Neural progenitor cell (in vitro differentiated cells): Measurements from ENCODE around the gene IHH. TPM values are rescaled to one million over a fixed set of nuclear protein-coding genes. Genes with fewer than 3 reads are reported as not detected.

Source experiments
- DNase-seq: peaks from one replicate; pipeline ENCODE4 v3.0.0-alpha.2; 2016; ENCODE audit warnings: low spot score
- H2AFZ ChIP-seq: fragments of 200-600 bp; sonication (generic); replicated peaks from 2 replicates; pipeline ENCODE4 v1.6.1; 2016; ENCODE audit warnings: antibody characterized with exemption
- H3F3A ChIP-seq: fragments of 200-600 bp; sonication (generic); 2 replicates; pipeline ENCODE4 v1.6.1; 2016; ENCODE audit warnings: antibody characterized with exemption, low read depth
- H3K27ac ChIP-seq: fragments of 200-600 bp; sonication (generic); 2 replicates; pipeline ENCODE4 v1.5.1; 2016; ENCODE audit warnings: mild to moderate bottlenecking
- H3K27me3 ChIP-seq: fragments of 200-600 bp; sonication (generic); 2 replicates; pipeline ENCODE4 v1.6.1; 2016; ENCODE audit warnings: mild to moderate bottlenecking, moderate library complexity
- H3K36me3 ChIP-seq: fragments of 200-600 bp; sonication (generic); 2 replicates; pipeline ENCODE4 v1.5.1; 2016
- H3K4me1 ChIP-seq: fragments of 200-600 bp; sonication (generic); 2 replicates; pipeline ENCODE4 v1.6.1; 2016; ENCODE audit warnings: mixed run types
- H3K4me2 ChIP-seq: fragments of 200-600 bp; sonication (generic); 2 replicates; pipeline ENCODE4 v1.6.1; 2016
- H3K4me3 ChIP-seq: fragments of 200-600 bp; sonication (generic); 2 replicates; pipeline ENCODE4 v1.5.1; 2016
- H3K79me2 ChIP-seq: fragments of 200-600 bp; sonication (generic); 2 replicates; pipeline ENCODE4 v1.6.1; 2016; ENCODE audit warnings: low read depth
- H3K9ac ChIP-seq: fragments of 200-600 bp; sonication (generic); 2 replicates; pipeline ENCODE4 v1.6.1; 2016
- H3K9me3 ChIP-seq: fragments of 200-600 bp; sonication (generic); 2 replicates; pipeline ENCODE4 v1.5.1; 2016; ENCODE audit warnings: low read depth
- H4K20me1 ChIP-seq: fragments of 200-600 bp; sonication (generic); 2 replicates; pipeline ENCODE4 v1.6.1; 2016; ENCODE audit warnings: low read depth
- H3K27ac Mint-ChIP-seq: 3 replicates; pipeline ENCODE4 v1.8.0; 2021; ENCODE audit warnings: mixed read lengths
- H3K27me3 Mint-ChIP-seq: 2 replicates; pipeline ENCODE4 v1.8.0; 2022; ENCODE audit warnings: low read depth, mild to moderate bottlenecking, inconsistent platforms, moderate library complexity, mixed read lengths; ENCODE audit not compliant: insufficient read depth
- H3K36me3 Mint-ChIP-seq: 3 replicates; pipeline ENCODE4 v1.8.0; 2021; ENCODE audit warnings: mixed read lengths
- H3K4me1 Mint-ChIP-seq: 3 replicates; pipeline ENCODE4 v1.8.0; 2021; ENCODE audit warnings: mixed read lengths
- H3K4me3 Mint-ChIP-seq: 3 replicates; pipeline ENCODE4 v1.8.0; 2021; ENCODE audit warnings: mild to moderate bottlenecking, moderate library complexity, mixed read lengths
- H3K9me3 Mint-ChIP-seq: 3 replicates; pipeline ENCODE4 v1.8.0; 2020; ENCODE audit warnings: mixed read lengths
- CTCF ChIP-seq: fragments of 200-600 bp; sonication (generic); IDR thresholded peaks from 2 replicates; pipeline ENCODE4 v1.5.1; 2017; ENCODE audit warnings: antibody characterized with exemption, mild to moderate bottlenecking
- EZH2 ChIP-seq: fragments of 200-600 bp; sonication (generic); IDR thresholded peaks from 2 replicates; pipeline ENCODE4 v1.6.1; 2017; ENCODE audit warnings: antibody characterized with exemption, mild to moderate bottlenecking, moderate library complexity
- EZH2phosphoT487 ChIP-seq: fragments of 200-600 bp; sonication (generic); IDR thresholded peaks from 2 replicates; pipeline ENCODE4 v1.6.1; 2017; ENCODE audit warnings: antibody characterized with exemption
- total RNA-seq: library from RNA; depleted of rRNA; stranded (reverse); fragments of >200 nt; gene quantifications from 2 replicates; pipeline ENCODE4 v1.2.3, GENCODE V29; 2015; ENCODE audit warnings: low replicate concordance

The IHH gene
- total RNA-seq, 1 donor from 2014 or later, result not detected

- TF ChIP-seq EZH2phosphoT487 (no peak), EZH2 (no peak), CTCF (no peak)
- Histone ChIP-seq H3K36me3 (no peaks in the 10 kb centered on the region), H3F3A (no peaks in the 10 kb centered on the region), H3K27me3 (peaks cover 80% of the 10 kb centered on the region), H3K27ac (no peak within 1 kb of the TSS), H3K9me3 (no peaks in the 10 kb centered on the region), H3K4me2 (peak within 1 kb of the TSS; percentile 90), H3K79me2 (no peaks in the 10 kb centered on the region), H4K20me1 (no peaks in the 10 kb centered on the region), H3K4me1 (no peaks in the 10 kb centered on the region), H2AFZ (peak within 1 kb of the TSS; percentile 87), H3K9ac (no peak within 1 kb of the TSS), H3K4me3 (peak within 1 kb of the TSS; percentile 63)
- DNase-seq, result peak; percentile 83
- H3K9me3 Mint-ChIP-seq, result no peaks in the 10 kb centered on the region
- H3K4me1 Mint-ChIP-seq, result peaks cover 6% of the 10 kb centered on the region
- H3K27ac Mint-ChIP-seq, result peak within 1 kb of the TSS; percentile 79
- H3K27me3 Mint-ChIP-seq, result peaks cover 36% of the 10 kb centered on the region
- H3K4me3 Mint-ChIP-seq, result peak within 1 kb of the TSS; percentile 94
- H3K36me3 Mint-ChIP-seq, result no peaks in the 10 kb centered on the region
Observed at GRCh38 chr2:219041252-219041651, 19.5 kb downstream of the IHH start, which contains the start of gene CFAP65. CFAP65 (minus strand) TSS chr2:219041516; CDS start chr2:219039048, 2,468 bp downstream.

- H3K4me2 ChIP-seq, result no peak overlapping the region
- H3K4me3 Mint-ChIP-seq, result no peak overlapping the region
- H3K9me3 ChIP-seq, result no peaks in the 10 kb centered on the region
- H3K4me3 ChIP-seq, result no peak overlapping the region
- no peaks in the 10 kb centered on the region for H4K20me1 ChIP-seq
- no peaks in the 10 kb centered on the region for H3F3A ChIP-seq
- peaks cover 92% of the 10 kb centered on the region for H3K27me3 ChIP-seq
- H3K9ac ChIP-seq, result no peak overlapping the region
- H2AFZ ChIP-seq, result no peak overlapping the region
- H3K9me3 Mint-ChIP-seq, result no peaks in the 10 kb centered on the region
- H3K36me3 ChIP-seq, result no peaks in the 10 kb centered on the region
- H3K27ac Mint-ChIP-seq, result no peak overlapping the region
- peaks cover 6% of the 10 kb centered on the region for H3K4me1 Mint-ChIP-seq
- no peak overlapping the region for H3K27ac ChIP-seq
- H3K27me3 Mint-ChIP-seq, result peaks cover 31% of the 10 kb centered on the region
- no peaks in the 10 kb centered on the region for H3K36me3 Mint-ChIP-seq
- H3K79me2 ChIP-seq, result no peaks in the 10 kb centered on the region
- no peak for DNase-seq
- TF ChIP-seq CTCF, result no peak
- no peak for TF ChIP-seq EZH2phosphoT487
- no peak for TF ChIP-seq EZH2
- H3K4me1 ChIP-seq, result no peaks in the 10 kb centered on the region
Observed at GRCh38 chr2:219038600-219038999, 22.1 kb downstream of the IHH start.

GRCh38 chr2:219037783-219038499 is 22.8 kb downstream of the IHH start:
- TF ChIP-seq EZH2, result no peak
- TF ChIP-seq CTCF, result no peak
- no peak for TF ChIP-seq EZH2phosphoT487
- H3K79me2 ChIP-seq, result no peaks in the 10 kb centered on the region
- no peaks in the 10 kb centered on the region for H3F3A ChIP-seq
- H3K4me1 Mint-ChIP-seq, result peaks cover 6% of the 10 kb centered on the region
- H3K27ac Mint-ChIP-seq, result no peak overlapping the region
- no peak overlapping the region for H3K9ac ChIP-seq
- H2AFZ ChIP-seq, result no peak overlapping the region
- H3K27me3 Mint-ChIP-seq, result peaks cover 28% of the 10 kb centered on the region
- no peaks in the 10 kb centered on the region for H3K36me3 ChIP-seq
- H3K4me3 ChIP-seq, result no peak overlapping the region
- H3K9me3 ChIP-seq, result no peaks in the 10 kb centered on the region
- H3K9me3 Mint-ChIP-seq, result no peaks in the 10 kb centered on the region
- H3K4me1 ChIP-seq, result no peaks in the 10 kb centered on the region
- no peaks in the 10 kb centered on the region for H4K20me1 ChIP-seq
- peaks cover 92% of the 10 kb centered on the region for H3K27me3 ChIP-seq
- no peak overlapping the region for H3K4me2 ChIP-seq
- DNase-seq, result no peak
- no peak overlapping the region for H3K27ac ChIP-seq
- no peaks in the 10 kb centered on the region for H3K36me3 Mint-ChIP-seq
- no peak overlapping the region for H3K4me3 Mint-ChIP-seq
